ENCODE results near the gene JAM2. TPM values are rescaled to one million over a fixed set of nuclear protein-coding genes. Genes with fewer than 3 reads are reported as not detected.

Gene JAM2
- total RNA-seq, 1 experiment from 2014 or later: not detected

- CTCF ChIA-PET: interaction anchor here (0.6 kb wide), 1 partner anchor 171 kb away, joined by 3 read pairs; no protein-coding TSS in a partner anchor
- intact Hi-C loops (cut with micrococcal nuclease; ENCODE audit: unreplicated experiment): loop anchor here (1.0 kb wide), 1 partner anchor 127 kb away; no protein-coding TSS in a partner anchor
- Histone ChIP-seq H3K4me2 (peak within 1 kb of the TSS; percentile 95), H3K9me2 (ENCODE audit: insufficient read depth) (no peaks in the 10 kb centered on the region), H3K27me3 (ENCODE audit: insufficient read depth, low read depth) (no peaks in the 10 kb centered on the region), H3K36me3 (ENCODE audit: low read depth) (no peaks in the 10 kb centered on the region), H2AFZ (peak within 1 kb of the TSS; percentile 90), H3K4me3 (peak within 1 kb of the TSS; percentile 94), H3K9me3 (ENCODE audit: insufficient read depth, low read depth) (no peaks in the 10 kb centered on the region), H3K4me1 (replicated peaks; ENCODE audit: insufficient read depth) (peaks cover 13% of the 10 kb centered on the region; the same call in 1 of the 2 replicates), H3K27ac (peak within 1 kb of the TSS; percentile 98), H3K79me2 (ENCODE audit: low read depth) (peaks cover 76% of the 10 kb centered on the region), H3F3A (ENCODE audit: insufficient read depth, low read depth) (peaks cover 11% of the 10 kb centered on the region; the same call in 1 of the 2 replicates), H4K20me1 (ENCODE audit: insufficient read depth) (no peaks in the 10 kb centered on the region; the same call in 1 of the 2 replicates)
- no TSS peak for BruUV-seq (replicated peaks)
- POLR2A ChIA-PET (ENCODE audit: unreplicated experiment): no interaction called here
- no peak for TF ChIP-seq EZH2 (IDR thresholded peaks at IDR 0.05; ENCODE audit: low read depth)
- no peak; the same call in 1 of the 2 replicates for TF ChIP-seq CTCF (conservative IDR thresholded peaks at IDR 0.05)
- DNase-seq: peak; percentile 90 to 93
Observed at GRCh38 chr21:25734904-25735645, 96.0 kb downstream of the JAM2 start, which contains the start of the genes ATP5PF and GABPA. ATP5PF (minus strand) TSS chr21:25734904; CDS start chr21:25729794, 5,110 bp downstream. GABPA (plus strand) TSS chr21:25734972; CDS start chr21:25741599, 6,627 bp downstream.

- POLR2A ChIA-PET (ENCODE audit: unreplicated experiment): no interaction called here
- no peaks in the 10 kb centered on the region for H3K27me3 ChIP-seq (ENCODE audit: insufficient read depth, low read depth)
- H3K9me2 ChIP-seq (ENCODE audit: insufficient read depth): no peaks in the 10 kb centered on the region
- H3K4me1 ChIP-seq (replicated peaks; ENCODE audit: insufficient read depth): peaks cover 13% of the 10 kb centered on the region; the same call in 1 of the 2 replicates
- TSS peak; percentile 29 for BruUV-seq (replicated peaks)
- H3K4me3 ChIP-seq: peak overlapping the region; percentile 94
- peak overlapping the region; percentile 79 for H2AFZ ChIP-seq
- no peaks in the 10 kb centered on the region for H3K9me3 ChIP-seq (ENCODE audit: insufficient read depth, low read depth)
- peak overlapping the region; percentile 95 for H3K4me2 ChIP-seq
- peaks cover 71% of the 10 kb centered on the region for H3K79me2 ChIP-seq (ENCODE audit: low read depth)
- H3K36me3 ChIP-seq (ENCODE audit: low read depth): no peaks in the 10 kb centered on the region
- peaks cover 11% of the 10 kb centered on the region; the same call in 1 of the 2 replicates for H3F3A ChIP-seq (ENCODE audit: insufficient read depth, low read depth)
- TF ChIP-seq EZH2 (IDR thresholded peaks at IDR 0.05; ENCODE audit: low read depth) (no peak), CTCF (conservative IDR thresholded peaks at IDR 0.05) (no peak)
- peak overlapping the region; percentile 98 for H3K27ac ChIP-seq
- intact Hi-C loops (cut with micrococcal nuclease; ENCODE audit: unreplicated experiment): no loop called here
- peak; percentile 45 to 70 for DNase-seq
- CTCF ChIA-PET: no interaction called here
- H4K20me1 ChIP-seq (ENCODE audit: insufficient read depth): no peaks in the 10 kb centered on the region; the same call in 1 of the 2 replicates
Observed at GRCh38 chr21:25735646-25736597, 96.9 kb downstream of the JAM2 start.

- H2AFZ ChIP-seq: no peak overlapping the region
- peaks cover 13% of the 10 kb centered on the region; the same call in 1 of the 2 replicates for H3K4me1 ChIP-seq (replicated peaks; ENCODE audit: insufficient read depth)
- peaks cover 56% of the 10 kb centered on the region for H3K79me2 ChIP-seq (ENCODE audit: low read depth)
- H3K4me2 ChIP-seq: peak overlapping the region; percentile 95; the same call in 1 of the 2 replicates
- DNase-seq: no peak
- ChIA-PET POLR2A (ENCODE audit: unreplicated experiment) (no interaction called here), CTCF (no interaction called here)
- H3K9me3 ChIP-seq (ENCODE audit: insufficient read depth, low read depth): no peaks in the 10 kb centered on the region
- BruUV-seq (replicated peaks): no TSS peak
- no peak overlapping the region for H3K27ac ChIP-seq
- no peaks in the 10 kb centered on the region; the same call in 1 of the 2 replicates for H4K20me1 ChIP-seq (ENCODE audit: insufficient read depth)
- H3K4me3 ChIP-seq: no peak overlapping the region
- no peaks in the 10 kb centered on the region for H3K9me2 ChIP-seq (ENCODE audit: insufficient read depth)
- no peak for TF ChIP-seq EZH2 (IDR thresholded peaks at IDR 0.05; ENCODE audit: low read depth)
- H3F3A ChIP-seq (ENCODE audit: insufficient read depth, low read depth): peaks cover 11% of the 10 kb centered on the region; the same call in 1 of the 2 replicates
- H3K36me3 ChIP-seq (ENCODE audit: low read depth): no peaks in the 10 kb centered on the region
- no peaks in the 10 kb centered on the region for H3K27me3 ChIP-seq (ENCODE audit: insufficient read depth, low read depth)
- intact Hi-C loops (cut with micrococcal nuclease; ENCODE audit: unreplicated experiment): no loop called here
Observed at GRCh38 chr21:25737421-25737820, 98.4 kb downstream of the JAM2 start.
